Thoracic aorta (tissue), 2 donors: ENCODE results near the gene ST3GAL5. TPM values are rescaled to one million over a fixed set of nuclear protein-coding genes. Genes with fewer than 3 reads are reported as not detected.

ENCODE experiments used
- ATAC-seq: fragments of 150-250 bp; one replicate; pipeline ENCODE4 v1.8.0; 2017; ENCODE audit warnings: low read depth; ENCODE audit not compliant: insufficient number of reproducible peaks, low FRiP score
- DNase-seq: peaks from one replicate; pipeline ENCODE4 v3.0.0-alpha.2; 2020; ENCODE audit warnings: low spot score
- H3K27ac ChIP-seq, 2 donors: fragments of 200-600 bp; sonication (generic); 1 replicate in 1 of 2; 2 replicates in 1 of 2; pipeline ENCODE4 v1.5.1; 2016; ENCODE audit warnings: mild to moderate bottlenecking in 2 of 2, moderate library complexity in 2 of 2
- H3K27me3 ChIP-seq: fragments of 200-600 bp; sonication (generic); replicated peaks from 2 replicates; pipeline ENCODE4 v1.6.0; 2016; ENCODE audit warnings: mild to moderate bottlenecking; ENCODE audit not compliant: insufficient read depth
- H3K36me3 ChIP-seq: fragments of 200-600 bp; sonication (generic); one replicate; pipeline ENCODE4 v1.5.1; 2016
- H3K4me1 ChIP-seq, 2 donors: fragments of 200-600 bp; sonication (generic); 1 replicate in 1 of 2; 2 replicates in 1 of 2; pipeline versions ENCODE4 v1.5.1 to v1.6.0; 2016; ENCODE audit warnings: low read depth in 2 of 2, mild to moderate bottlenecking in 1 of 2; ENCODE audit not compliant: control insufficient read depth in 1 of 2
- H3K4me3 ChIP-seq: fragments of 200-600 bp; sonication (generic); 2 replicates; pipeline ENCODE4 v1.5.1; 2016; ENCODE audit warnings: mild to moderate bottlenecking
- H3K9me3 ChIP-seq: fragments of 200-600 bp; sonication (generic); 2 replicates; pipeline ENCODE4 v1.5.1; 2016
- CTCF ChIP-seq: fragments of 200-600 bp; sonication (generic); IDR thresholded peaks from one replicate; pipeline ENCODE4 v1.5.1; 2019; ENCODE audit warnings: antibody characterized with exemption
- total RNA-seq, 2 donors: library from RNA; depleted of rRNA; stranded (reverse); fragments of >200 nt; gene quantifications; one replicate each; pipeline versions ENCODE4 v1.1.0 to v1.2.3, GENCODE V29; 2016

ST3GAL5 gene
- total RNA-seq, 2 donors from 2014 or later = 11.9 to 32.7 TPM

DNA sequence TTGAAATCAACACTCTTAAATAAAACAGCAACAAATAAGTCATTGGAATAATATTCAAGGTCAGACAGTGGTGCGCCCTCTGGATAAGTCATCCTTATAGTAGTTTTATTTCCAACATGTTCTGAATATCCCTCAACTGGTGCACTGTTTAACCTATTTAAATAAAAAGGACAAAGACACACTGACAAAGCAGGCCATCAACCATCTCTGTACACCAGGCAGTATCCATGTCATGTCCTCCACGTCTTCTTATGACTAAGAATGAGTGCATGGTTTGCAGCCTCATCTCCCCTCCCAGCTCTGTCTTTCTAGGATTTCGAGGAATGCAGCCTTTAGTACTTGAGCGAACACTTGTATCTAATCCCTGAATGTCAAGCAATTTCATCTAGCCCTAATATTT lies 42.4 kb downstream of the ST3GAL5 start:
- TF ChIP-seq CTCF = no peak
- peaks cover 0 to 4% of the 10 kb centered on the region in 2 donors for H3K4me1 ChIP-seq
- H3K36me3 ChIP-seq = peaks cover 21% of the 10 kb centered on the region
- ATAC-seq (no peak), DNase-seq (no peak)
- no peak overlapping the region for H3K4me3 ChIP-seq
- no peaks in the 10 kb centered on the region for H3K27me3 ChIP-seq
- no peak overlapping the region for H3K27ac ChIP-seq
- no peaks in the 10 kb centered on the region for H3K9me3 ChIP-seq

DNA sequence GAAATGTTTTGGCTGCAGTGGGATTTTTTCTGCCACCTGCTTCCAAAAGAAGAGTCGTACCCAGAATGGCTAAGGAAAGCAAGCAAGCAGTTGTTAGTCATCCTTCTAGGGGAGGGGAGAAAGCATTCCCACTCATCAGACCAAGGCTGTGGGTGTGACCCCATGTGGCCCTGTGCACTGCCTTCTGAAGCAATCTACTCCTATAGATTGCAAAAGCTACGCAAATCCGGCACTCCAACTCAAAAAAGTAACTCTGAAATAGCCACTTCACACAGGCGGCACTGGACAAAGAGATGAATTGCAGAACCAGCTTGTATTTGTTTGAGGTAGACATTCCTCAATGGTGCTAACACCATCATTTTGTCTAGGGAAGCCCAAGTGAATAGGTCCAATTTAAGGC lies 44.3 kb downstream of the ST3GAL5 start:
- no peaks in the 10 kb centered on the region for H3K4me1 ChIP-seq
- H3K27me3 ChIP-seq = no peaks in the 10 kb centered on the region
- ATAC-seq (no peak), DNase-seq (no peak)
- no peak for TF ChIP-seq CTCF
- peaks cover 16% of the 10 kb centered on the region for H3K36me3 ChIP-seq
- H3K27ac ChIP-seq = no peak overlapping the region
- H3K9me3 ChIP-seq = no peaks in the 10 kb centered on the region
- no peak overlapping the region for H3K4me3 ChIP-seq

GRCh38 chr2:85843543-85843942 lies 45.2 kb downstream of the ST3GAL5 start:
- H3K9me3 ChIP-seq = no peaks in the 10 kb centered on the region
- H3K4me3 ChIP-seq = no peak overlapping the region
- TF ChIP-seq CTCF = peak; percentile 30
- ATAC-seq (no peak), DNase-seq (no peak)
- no peaks in the 10 kb centered on the region for H3K4me1 ChIP-seq
- no peaks in the 10 kb centered on the region for H3K27me3 ChIP-seq
- no peak overlapping the region for H3K27ac ChIP-seq
- peaks cover 16% of the 10 kb centered on the region for H3K36me3 ChIP-seq

DNA sequence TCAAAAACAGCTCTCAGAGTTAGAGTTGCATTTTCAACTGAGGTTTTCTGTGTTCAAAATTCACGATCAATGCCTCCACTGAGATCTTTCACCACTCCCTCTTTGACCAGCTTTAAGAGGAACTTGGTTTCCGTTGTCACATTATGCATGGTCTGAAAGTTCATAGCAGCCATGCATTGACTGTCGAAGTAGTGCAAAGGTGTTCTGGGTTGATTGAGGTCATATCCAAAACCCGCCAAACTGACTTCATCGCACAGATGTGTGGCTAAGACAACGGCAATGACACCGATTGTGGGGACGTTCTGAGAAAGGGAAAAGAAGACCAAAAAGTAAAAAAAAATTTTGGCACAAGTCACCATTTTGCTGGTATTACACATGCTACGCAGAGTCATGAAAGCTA lies 48.7 kb downstream of the ST3GAL5 start:
- TF ChIP-seq CTCF = no peak
- H3K27ac ChIP-seq = no peak overlapping the region
- H3K4me3 ChIP-seq = no peak overlapping the region
- DNase-seq (no peak), ATAC-seq (no peak)
- peaks cover 8% of the 10 kb centered on the region for H3K36me3 ChIP-seq
- H3K4me1 ChIP-seq = no peaks in the 10 kb centered on the region
- no peaks in the 10 kb centered on the region for H3K9me3 ChIP-seq
- H3K27me3 ChIP-seq = no peaks in the 10 kb centered on the region

DNA sequence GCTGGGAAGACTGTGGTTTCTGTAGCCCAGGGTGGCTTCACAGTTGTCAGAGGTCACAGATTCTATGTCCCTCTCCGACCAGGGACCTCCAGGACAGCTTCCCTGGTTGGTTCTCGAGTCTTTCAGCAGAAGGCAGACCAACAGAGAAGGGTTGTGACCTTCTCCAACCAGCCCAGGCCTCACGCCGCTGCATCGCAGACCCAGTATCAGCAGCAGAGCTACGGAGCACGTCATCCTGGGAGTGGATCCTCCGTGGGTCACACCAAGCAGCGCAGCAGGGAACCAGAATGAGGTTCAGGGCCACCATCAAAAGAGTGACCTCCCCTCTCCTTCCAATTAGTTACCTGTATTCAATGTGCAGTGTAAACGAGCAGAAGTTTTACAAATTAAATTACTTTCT lies 49.3 kb downstream of the ST3GAL5 start:
- H3K4me3 ChIP-seq = no peak overlapping the region
- ATAC-seq = no peak
- H3K9me3 ChIP-seq = no peaks in the 10 kb centered on the region
- no peak for DNase-seq
- no peak for TF ChIP-seq CTCF
- no peaks in the 10 kb centered on the region for H3K4me1 ChIP-seq
- no peak overlapping the region for H3K27ac ChIP-seq
- H3K27me3 ChIP-seq = no peaks in the 10 kb centered on the region
- peaks cover 8% of the 10 kb centered on the region for H3K36me3 ChIP-seq
